ENCODE results near the gene CUEDC1. TPM values are rescaled to one million over a fixed set of nuclear protein-coding genes. Genes with fewer than 3 reads are reported as not detected.

The CUEDC1 gene
- total RNA-seq, 1 experiment from 2014 or later = 53.5 TPM

GRCh38 chr17:57855391-57856035, 99.7 kb downstream of the CUEDC1 start:
- no peak for DNase-seq (ENCODE audit: low spot score)
- ChIA-PET POLR2A (ENCODE audit: low non-redundant PET) (no interaction called here), CTCF (interaction anchor here (0.6 to 4.0 kb wide), 3 partner anchors 10 to 144 kb away, joined by 3 to 32 read pairs (median 3); no protein-coding TSS in a partner anchor)
- Histone ChIP-seq H3K9me3 (ENCODE audit: low read depth, low read length, poor library complexity, severe bottlenecking) (no peaks in the 10 kb centered on the region), H3K27ac (ENCODE audit: low read depth, low read length, poor library complexity, severe bottlenecking) (no peak overlapping the region), H3K4me1 (ENCODE audit: insufficient read depth, low read length, poor library complexity, severe bottlenecking) (peaks cover 18% of the 10 kb centered on the region), H3K27me3 (replicated peaks; ENCODE audit: insufficient read depth, low read depth, low read length, poor library complexity) (no peaks in the 10 kb centered on the region), H3K36me3 (ENCODE audit: insufficient read depth, low read length, poor library complexity, severe bottlenecking) (no peaks in the 10 kb centered on the region), H3K4me3 (ENCODE audit: low read depth, low read length, poor library complexity, severe bottlenecking) (no peak overlapping the region)
- no peak for TF ChIP-seq EZH2 (IDR thresholded peaks at IDR 0.05; ENCODE audit: borderline replicate concordance, low read depth, low read length, poor library complexity, severe bottlenecking)
- TF ChIP-seq, protein P1, sequence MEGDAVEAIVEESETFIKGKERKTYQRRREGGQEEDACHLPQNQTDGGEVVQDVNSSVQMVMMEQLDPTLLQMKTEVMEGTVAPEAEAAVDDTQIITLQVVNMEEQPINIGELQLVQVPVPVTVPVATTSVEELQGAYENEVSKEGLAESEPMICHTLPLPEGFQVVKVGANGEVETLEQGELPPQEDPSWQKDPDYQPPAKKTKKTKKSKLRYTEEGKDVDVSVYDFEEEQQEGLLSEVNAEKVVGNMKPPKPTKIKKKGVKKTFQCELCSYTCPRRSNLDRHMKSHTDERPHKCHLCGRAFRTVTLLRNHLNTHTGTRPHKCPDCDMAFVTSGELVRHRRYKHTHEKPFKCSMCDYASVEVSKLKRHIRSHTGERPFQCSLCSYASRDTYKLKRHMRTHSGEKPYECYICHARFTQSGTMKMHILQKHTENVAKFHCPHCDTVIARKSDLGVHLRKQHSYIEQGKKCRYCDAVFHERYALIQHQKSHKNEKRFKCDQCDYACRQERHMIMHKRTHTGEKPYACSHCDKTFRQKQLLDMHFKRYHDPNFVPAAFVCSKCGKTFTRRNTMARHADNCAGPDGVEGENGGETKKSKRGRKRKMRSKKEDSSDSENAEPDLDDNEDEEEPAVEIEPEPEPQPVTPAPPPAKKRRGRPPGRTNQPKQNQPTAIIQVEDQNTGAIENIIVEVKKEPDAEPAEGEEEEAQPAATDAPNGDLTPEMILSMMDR (conservative IDR thresholded peaks at IDR 0.05; ENCODE audit: low read depth, low read length) = no peak
- BruUV-seq (replicated peaks) = no TSS peak
- intact Hi-C loops (cut with micrococcal nuclease; ENCODE audit: unreplicated experiment) = loop anchor here (10.0 kb wide), 1 partner anchor 229 kb away; the partner anchor contains the start of gene DYNLL2

DNA sequence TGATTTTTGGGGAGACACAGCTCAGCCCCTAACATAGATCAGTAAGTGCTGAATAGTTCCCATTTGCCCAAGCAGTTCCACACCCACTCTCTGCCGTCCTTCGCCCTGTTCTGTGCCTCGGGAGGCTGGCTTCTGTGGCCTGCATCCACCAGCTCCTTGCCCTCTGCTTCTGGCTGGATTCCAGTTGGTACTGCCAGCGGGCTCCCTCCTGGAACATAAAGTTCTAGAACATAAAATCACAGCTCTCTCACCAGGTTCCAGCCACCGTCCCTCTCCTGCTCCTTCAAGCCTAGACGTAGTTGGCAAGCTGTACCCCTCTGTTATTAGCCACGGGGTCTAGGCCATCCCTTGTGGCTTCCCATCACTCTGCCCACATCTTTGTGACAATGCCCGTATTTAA, 101.5 kb downstream of the CUEDC1 start:
- Histone ChIP-seq H3K27ac (ENCODE audit: low read depth, low read length, poor library complexity, severe bottlenecking) (no peak overlapping the region), H3K36me3 (ENCODE audit: insufficient read depth, low read length, poor library complexity, severe bottlenecking) (no peaks in the 10 kb centered on the region), H3K4me1 (ENCODE audit: insufficient read depth, low read length, poor library complexity, severe bottlenecking) (peaks cover 19% of the 10 kb centered on the region), H3K4me3 (ENCODE audit: low read depth, low read length, poor library complexity, severe bottlenecking) (no peak overlapping the region), H3K9me3 (ENCODE audit: low read depth, low read length, poor library complexity, severe bottlenecking) (no peaks in the 10 kb centered on the region), H3K27me3 (replicated peaks; ENCODE audit: insufficient read depth, low read depth, low read length, poor library complexity) (no peaks in the 10 kb centered on the region)
- DNase-seq (ENCODE audit: low spot score) = no peak
- CTCF ChIA-PET = interaction anchor here (1.5 kb wide), 1 partner anchor 21 kb away, joined by 4 read pairs; no protein-coding TSS in a partner anchor
- TF ChIP-seq, protein P1 (conservative IDR thresholded peaks at IDR 0.05; ENCODE audit: low read depth, low read length) = no peak
- no peak for TF ChIP-seq EZH2 (IDR thresholded peaks at IDR 0.05; ENCODE audit: borderline replicate concordance, low read depth, low read length, poor library complexity, severe bottlenecking)
- no TSS peak for BruUV-seq (replicated peaks)
- intact Hi-C loops (cut with micrococcal nuclease; ENCODE audit: unreplicated experiment) = loop anchor here (10.0 kb wide), 1 partner anchor 231 kb away; the partner anchor contains the start of gene DYNLL2
- POLR2A ChIA-PET (ENCODE audit: low non-redundant PET) = no interaction called here

GRCh38 chr17:57852955-57853328, 102.3 kb downstream of the CUEDC1 start:
- no peak for DNase-seq (ENCODE audit: low spot score)
- TF ChIP-seq, protein P1 (conservative IDR thresholded peaks at IDR 0.05; ENCODE audit: low read depth, low read length) = no peak
- no peak for TF ChIP-seq EZH2 (IDR thresholded peaks at IDR 0.05; ENCODE audit: borderline replicate concordance, low read depth, low read length, poor library complexity, severe bottlenecking)
- Histone ChIP-seq H3K9me3 (ENCODE audit: low read depth, low read length, poor library complexity, severe bottlenecking) (no peaks in the 10 kb centered on the region), H3K27me3 (replicated peaks; ENCODE audit: insufficient read depth, low read depth, low read length, poor library complexity) (no peaks in the 10 kb centered on the region), H3K4me3 (ENCODE audit: low read depth, low read length, poor library complexity, severe bottlenecking) (no peak overlapping the region), H3K27ac (ENCODE audit: low read depth, low read length, poor library complexity, severe bottlenecking) (no peak overlapping the region), H3K4me1 (ENCODE audit: insufficient read depth, low read length, poor library complexity, severe bottlenecking) (peaks cover 17% of the 10 kb centered on the region), H3K36me3 (ENCODE audit: insufficient read depth, low read length, poor library complexity, severe bottlenecking) (peaks cover 2% of the 10 kb centered on the region)
- intact Hi-C loops (cut with micrococcal nuclease; ENCODE audit: unreplicated experiment) = loop anchor here (10.0 kb wide), 1 partner anchor 232 kb away; the partner anchor contains the start of gene DYNLL2
- POLR2A ChIA-PET (ENCODE audit: low non-redundant PET) = no interaction called here
- CTCF ChIA-PET = interaction anchor here (1.5 kb wide), 1 partner anchor 20 kb away, joined by 4 read pairs; no protein-coding TSS in a partner anchor
- no TSS peak for BruUV-seq (replicated peaks)
